Neuron (in vitro differentiated cells): ENCODE measurements around the gene ARHGAP31.
"Not testable (repeated sequence)": the region's sequence is repeated elsewhere in the genome, so short reads cannot be mapped to it uniquely, and the experiment has no call there.

Experiments
- H2AFZ ChIP-seq: one replicate; pipeline ENCODE4 v1.6.1; 2013; ENCODE audit warnings: low read depth, mild to moderate bottlenecking, inconsistent platforms, low read length, moderate library complexity
- H3K27me3 ChIP-seq: one replicate; pipeline ENCODE4 v1.6.1; 2013; ENCODE audit warnings: low read length; ENCODE audit not compliant: insufficient read depth
- H3K36me3 ChIP-seq: one replicate; pipeline ENCODE4 v1.6.1; 2013; ENCODE audit warnings: low read length; ENCODE audit not compliant: insufficient read depth
- H3K4me1 ChIP-seq: one replicate; pipeline ENCODE4 v1.6.1; 2013; ENCODE audit warnings: low read length; ENCODE audit not compliant: insufficient read depth
- H3K4me3 ChIP-seq: 2 replicates; pipeline ENCODE4 v1.5.1; 2013; ENCODE audit warnings: mild to moderate bottlenecking, low read length, moderate library complexity
- H3K9me3 ChIP-seq: one replicate; pipeline ENCODE4 v1.6.1; 2013; ENCODE audit warnings: low read length

The ARHGAP31 gene

GRCh38 chr3:119351581-119351980 lies 57.4 kb downstream of the ARHGAP31 start:
- Histone ChIP-seq H3K36me3 (no peaks in the 10 kb centered on the region), H3K4me1 (peaks cover 14% of the 10 kb centered on the region), H2AFZ (no peak overlapping the region), H3K4me3 (no peak overlapping the region), H3K27me3 (no peaks in the 10 kb centered on the region), H3K9me3 (no peaks in the 10 kb centered on the region)

GRCh38 chr3:119352034-119352609 lies 57.9 kb downstream of the ARHGAP31 start:
- Histone ChIP-seq H3K4me1 (peaks cover 14% of the 10 kb centered on the region), H3K36me3 (no peaks in the 10 kb centered on the region), H3K4me3 (no peak overlapping the region), H2AFZ (no peak overlapping the region), H3K9me3 (no peaks in the 10 kb centered on the region), H3K27me3 (no peaks in the 10 kb centered on the region)

- H3K4me3 ChIP-seq = no peak overlapping the region
- no peak overlapping the region for H2AFZ ChIP-seq
- no peaks in the 10 kb centered on the region for H3K9me3 ChIP-seq
- H3K36me3 ChIP-seq = no peaks in the 10 kb centered on the region
- H3K27me3 ChIP-seq = no peaks in the 10 kb centered on the region
- H3K4me1 ChIP-seq = peaks cover 14% of the 10 kb centered on the region
These were observed 58.8 kb downstream of the ARHGAP31 start for GRCh38 chr3:119352863-119353527.

GRCh38 chr3:119355608-119356007 lies 61.4 kb downstream of the ARHGAP31 start:
- not testable (repeated sequence) for H3K4me1 ChIP-seq, H3K27me3 ChIP-seq, H3K36me3 ChIP-seq, H2AFZ ChIP-seq, H3K4me3 ChIP-seq, H3K9me3 ChIP-seq

- Histone ChIP-seq H3K9me3 (no peaks in the 10 kb centered on the region), H3K27me3 (no peaks in the 10 kb centered on the region), H2AFZ (no peak overlapping the region), H3K36me3 (no peaks in the 10 kb centered on the region), H3K4me3 (no peak overlapping the region), H3K4me1 (no peaks in the 10 kb centered on the region)
These were observed 62.5 kb downstream of the ARHGAP31 start for GRCh38 chr3:119356646-119357045.

GRCh38 chr3:119357190-119357589 lies 63.0 kb downstream of the ARHGAP31 start:
- H3K36me3 ChIP-seq = no peaks in the 10 kb centered on the region
- H3K9me3 ChIP-seq = no peaks in the 10 kb centered on the region
- no peak overlapping the region for H2AFZ ChIP-seq
- no peaks in the 10 kb centered on the region for H3K27me3 ChIP-seq
- H3K4me1 ChIP-seq = no peaks in the 10 kb centered on the region
- H3K4me3 ChIP-seq = no peak overlapping the region

GRCh38 chr3:119359476-119360326 lies 65.5 kb downstream of the ARHGAP31 start:
- Histone ChIP-seq H3K36me3 (no peaks in the 10 kb centered on the region), H3K4me3 (no peak overlapping the region), H2AFZ (no peak overlapping the region), H3K4me1 (no peaks in the 10 kb centered on the region), H3K9me3 (no peaks in the 10 kb centered on the region), H3K27me3 (no peaks in the 10 kb centered on the region)

- no peak overlapping the region for H3K4me3 ChIP-seq
- no peaks in the 10 kb centered on the region for H3K36me3 ChIP-seq
- no peak overlapping the region for H2AFZ ChIP-seq
- H3K27me3 ChIP-seq = no peaks in the 10 kb centered on the region
- H3K4me1 ChIP-seq = no peaks in the 10 kb centered on the region
- H3K9me3 ChIP-seq = no peaks in the 10 kb centered on the region
These were observed 66.7 kb downstream of the ARHGAP31 start for GRCh38 chr3:119360736-119361462.

GRCh38 chr3:119362010-119362409 lies 67.8 kb downstream of the ARHGAP31 start:
- no peaks in the 10 kb centered on the region for H3K27me3 ChIP-seq

GRCh38 chr3:119362940-119363725 lies 69.0 kb downstream of the ARHGAP31 start:
- Histone ChIP-seq H3K9me3 (no peaks in the 10 kb centered on the region), H2AFZ (no peak overlapping the region)

More at GRCh38 chr3:119362010-119362409, 67.8 kb downstream of the ARHGAP31 start:
- H3K9me3 ChIP-seq = no peaks in the 10 kb centered on the region
- H2AFZ ChIP-seq = no peak overlapping the region
- H3K4me1 ChIP-seq = no peaks in the 10 kb centered on the region
- no peaks in the 10 kb centered on the region for H3K36me3 ChIP-seq
- H3K4me3 ChIP-seq = no peak overlapping the region

GRCh38 chr3:119364401-119364800 lies 70.2 kb downstream of the ARHGAP31 start:
- Histone ChIP-seq H2AFZ (no peak overlapping the region), H3K4me1 (no peaks in the 10 kb centered on the region), H3K36me3 (no peaks in the 10 kb centered on the region), H3K27me3 (no peaks in the 10 kb centered on the region), H3K9me3 (no peaks in the 10 kb centered on the region), H3K4me3 (no peak overlapping the region)

More at GRCh38 chr3:119362940-119363725, 69.0 kb downstream of the ARHGAP31 start:
- no peaks in the 10 kb centered on the region for H3K27me3 ChIP-seq
- H3K4me3 ChIP-seq = no peak overlapping the region
- H3K36me3 ChIP-seq = no peaks in the 10 kb centered on the region
- H3K4me1 ChIP-seq = no peaks in the 10 kb centered on the region

- Histone ChIP-seq H3K4me3 (no peak overlapping the region), H3K36me3 (no peaks in the 10 kb centered on the region), H3K9me3 (no peaks in the 10 kb centered on the region), H2AFZ (peak overlapping the region; percentile 30), H3K27me3 (no peaks in the 10 kb centered on the region), H3K4me1 (no peaks in the 10 kb centered on the region)
These were observed 71.2 kb downstream of the ARHGAP31 start for GRCh38 chr3:119365418-119365817.
